Adrenal gland (tissue), 12 donors: ENCODE data around the gene PACSIN1. TPM values are rescaled to one million over a fixed set of nuclear protein-coding genes. Genes with fewer than 3 reads are reported as not detected.

Source experiments
- DNase-seq, 7 donors: peaks; one replicate each; pipeline ENCODE4 v3.0.0-alpha.2; 2019 to 2020
- H3K27ac ChIP-seq, 5 donors: fragments of 200-600 bp; sonication (generic) in 4 of 5; 1 replicate in 3 of 5; 2 replicates in 2 of 5; pipeline versions ENCODE4 v1.5.1 to v1.8.0; 2016 to 2020; ENCODE audit warnings: mild to moderate bottlenecking in 1 of 5
- H3K27me3 ChIP-seq: fragments of 200-600 bp; 2 replicates; pipeline ENCODE4 v1.8.0; 2021
- H3K36me3 ChIP-seq, 2 donors: fragments of 200-600 bp; replicated peaks in 1 of 2; 1 replicate in 1 of 2; 2 replicates in 1 of 2; pipeline versions ENCODE4 v1.5.1 to v1.8.0; 2018 to 2022
- H3K4me1 ChIP-seq, 2 donors: fragments of 200-600 bp; replicated peaks in 1 of 2; 1 replicate in 1 of 2; 2 replicates in 1 of 2; pipeline versions ENCODE4 v1.5.1 to v1.8.0; 2018 to 2021
- H3K4me3 ChIP-seq, 4 donors: fragments of 200-600 bp; sonication (generic) in 3 of 4; one replicate each; pipeline ENCODE4 v1.5.1; 2016 to 2018
- H3K9me3 ChIP-seq, 3 donors: fragments of 200-600 bp; sonication (generic) in 1 of 3; replicated peaks in 1 of 3; 1 replicate in 2 of 3; 2 replicates in 1 of 3; pipeline versions ENCODE4 v1.5.1 to v1.8.0; 2016 to 2021
- POLR2A ChIP-seq, 2 donors: fragments of 450-650 bp; IDR thresholded peaks; one replicate each; pipeline ENCODE4 v1.6.1; 2017; ENCODE audit warnings: antibody characterized with exemption in 2 of 2, mild to moderate bottlenecking in 2 of 2, moderate library complexity in 1 of 2
- WGBS, 4 donors: extraction: QIAGEN DNeasy Blood & Tissue Kit in 2 of 4; methylation state at CpG; one replicate each; pipeline versions ENCODE4 v1.1.5 to v1.1.7; 2013 to 2017; 5-methylcytosine and 5-hydroxymethylcytosine counted together
- intact Hi-C, 2 donors: fragments of 100-400 bp; cut with DNase I; formaldehyde crosslinking; loops; one replicate each; pipeline versions ENCODE4 v1.14.1 to v1.15.0; 2022 to 2023
- polyA plus RNA-seq, 3 donors: library from polyadenylated mRNA; stranded (reverse); fragments of 200-250 nt in 2 of 3; fragments of 350-450 nt in 1 of 3; fragmentation: Illumina TruSeq in 1 of 3; extraction: RNeasy Lipid Tissue Mini Kit (QIAGEN cat#74804) in 1 of 3; gene quantifications; one replicate each; pipeline ENCODE4 v1.2.3, GENCODE V29; 2013 to 2014
- total RNA-seq, 9 donors: library from RNA; depleted of rRNA in 4 of 9; stranded (reverse); fragments of >200 nt in 4 of 9; fragments of 120-200 nt in 1 of 9; fragmentation: NEBNext Ultra II Directional in 1 of 9; extraction: Animal tissue kit (Norgen Biotek cat#: 25700) in 1 of 9; gene quantifications; one replicate each; pipeline versions ENCODE4 v1.1.0 to v1.2.4, GENCODE V29; 2013 to 2023
- TF ChIP-seq, protein P1 (sequence below), 6 experiments: fragments of 450-650 bp in 4 of 6; fragments of 200-600 bp in 2 of 6; sonication (generic) in 1 of 6; IDR thresholded peaks; 1 replicate in 5 of 6; 2 replicates in 1 of 6; pipeline versions ENCODE4 v1.5.1 to v1.8.0; 2016 to 2021; ENCODE audit warnings: antibody characterized with exemption in 6 of 6, mild to moderate bottlenecking in 2 of 6, moderate library complexity in 1 of 6
- donor health status: healthy with polysubstance abuse.
- donor health status: Bipolar disorder and iron deficiency.
- donor health status: DM: yes; HTN: yes; CAD: no.
- donor health status: DM: no; HTN: no; CAD: no.
- donor health status: DM: no; HTN: no; CAD: no.
- donor health status: DM: yes; HTN: yes; CAD: no.

Gene PACSIN1
- total and polyA plus RNA-seq, 12 donors = 0.19 to 2.9 (median 0.73) TPM; not detected in 2

DNA sequence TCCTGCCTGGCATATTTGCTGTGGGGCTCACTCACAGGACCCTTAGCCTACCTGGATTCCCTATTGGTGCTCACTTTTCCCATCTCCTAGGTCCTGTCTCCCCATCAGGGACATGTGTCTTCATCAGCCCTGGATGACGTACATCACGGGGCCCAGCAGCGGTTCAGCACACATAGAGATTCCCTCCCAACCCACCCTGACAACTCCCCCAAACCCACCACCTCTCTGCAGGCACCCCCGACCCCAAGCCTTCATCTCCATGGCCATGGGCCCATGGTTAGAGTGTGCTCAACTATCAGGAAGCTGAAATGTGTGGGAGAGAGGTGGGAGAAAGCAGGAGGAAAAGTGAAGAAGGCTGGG is 115.7 kb downstream of the PACSIN1 start:
- DNase-seq = no peak

DNA sequence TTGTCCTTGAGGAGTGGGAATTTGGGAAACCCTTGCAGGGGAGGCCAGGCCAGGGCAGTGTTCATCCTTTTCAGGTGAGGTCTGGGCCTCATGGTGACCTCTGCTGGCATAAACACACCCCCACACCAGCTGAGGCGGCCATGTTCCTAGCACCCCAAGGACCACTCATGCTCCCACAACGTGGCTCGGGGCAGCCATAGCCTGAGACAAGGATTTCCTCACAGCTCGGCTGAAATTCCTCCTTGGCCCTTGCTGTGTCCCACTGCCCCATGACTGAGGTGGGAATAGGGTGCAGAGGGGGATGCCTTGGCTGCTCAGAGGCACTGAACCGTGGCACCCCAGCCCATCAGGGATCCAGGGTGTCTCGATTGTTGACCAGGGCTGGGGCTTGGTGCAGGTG is 117.6 kb downstream of the PACSIN1 start:
- TF ChIP-seq, protein P1, sequence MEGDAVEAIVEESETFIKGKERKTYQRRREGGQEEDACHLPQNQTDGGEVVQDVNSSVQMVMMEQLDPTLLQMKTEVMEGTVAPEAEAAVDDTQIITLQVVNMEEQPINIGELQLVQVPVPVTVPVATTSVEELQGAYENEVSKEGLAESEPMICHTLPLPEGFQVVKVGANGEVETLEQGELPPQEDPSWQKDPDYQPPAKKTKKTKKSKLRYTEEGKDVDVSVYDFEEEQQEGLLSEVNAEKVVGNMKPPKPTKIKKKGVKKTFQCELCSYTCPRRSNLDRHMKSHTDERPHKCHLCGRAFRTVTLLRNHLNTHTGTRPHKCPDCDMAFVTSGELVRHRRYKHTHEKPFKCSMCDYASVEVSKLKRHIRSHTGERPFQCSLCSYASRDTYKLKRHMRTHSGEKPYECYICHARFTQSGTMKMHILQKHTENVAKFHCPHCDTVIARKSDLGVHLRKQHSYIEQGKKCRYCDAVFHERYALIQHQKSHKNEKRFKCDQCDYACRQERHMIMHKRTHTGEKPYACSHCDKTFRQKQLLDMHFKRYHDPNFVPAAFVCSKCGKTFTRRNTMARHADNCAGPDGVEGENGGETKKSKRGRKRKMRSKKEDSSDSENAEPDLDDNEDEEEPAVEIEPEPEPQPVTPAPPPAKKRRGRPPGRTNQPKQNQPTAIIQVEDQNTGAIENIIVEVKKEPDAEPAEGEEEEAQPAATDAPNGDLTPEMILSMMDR (IDR thresholded peaks at IDR 0.05) = peak in 2 of 6 experiments; percentile 16 to 19
- TF ChIP-seq POLR2A (IDR thresholded peaks at IDR 0.05) = no peak
- Histone ChIP-seq H3K27me3 (no peaks in the 10 kb centered on the region), H3K36me3 (peaks cover 0 to 3% of the 10 kb centered on the region in 2 donors), H3K9me3 (no peaks in the 10 kb centered on the region), H3K4me1 (no peaks in the 10 kb centered on the region), H3K4me3 (no peak overlapping the region), H3K27ac (no peak overlapping the region)
- no peak for DNase-seq
- intact Hi-C loops = no loop called here
- WGBS, 4 donors = 87 to 97% (median 93%) methylated on average over 5 to 6 of the region's 6 CpGs

More for the DNA sequence above, 115.7 kb downstream of the PACSIN1 start:
- intact Hi-C loops = no loop called here
- Histone ChIP-seq H3K36me3 (no peaks in the 10 kb centered on the region), H3K27me3 (no peaks in the 10 kb centered on the region), H3K9me3 (no peaks in the 10 kb centered on the region), H3K4me1 (no peaks in the 10 kb centered on the region), H3K4me3 (no peak overlapping the region), H3K27ac (no peak overlapping the region)
- 89 to 97% (median 96%) methylated on average over 4 of the region's 4 CpGs for WGBS, 4 donors
- TF ChIP-seq POLR2A (IDR thresholded peaks at IDR 0.05) = no peak
- TF ChIP-seq, protein P1 (IDR thresholded peaks at IDR 0.05) = no peak

DNA sequence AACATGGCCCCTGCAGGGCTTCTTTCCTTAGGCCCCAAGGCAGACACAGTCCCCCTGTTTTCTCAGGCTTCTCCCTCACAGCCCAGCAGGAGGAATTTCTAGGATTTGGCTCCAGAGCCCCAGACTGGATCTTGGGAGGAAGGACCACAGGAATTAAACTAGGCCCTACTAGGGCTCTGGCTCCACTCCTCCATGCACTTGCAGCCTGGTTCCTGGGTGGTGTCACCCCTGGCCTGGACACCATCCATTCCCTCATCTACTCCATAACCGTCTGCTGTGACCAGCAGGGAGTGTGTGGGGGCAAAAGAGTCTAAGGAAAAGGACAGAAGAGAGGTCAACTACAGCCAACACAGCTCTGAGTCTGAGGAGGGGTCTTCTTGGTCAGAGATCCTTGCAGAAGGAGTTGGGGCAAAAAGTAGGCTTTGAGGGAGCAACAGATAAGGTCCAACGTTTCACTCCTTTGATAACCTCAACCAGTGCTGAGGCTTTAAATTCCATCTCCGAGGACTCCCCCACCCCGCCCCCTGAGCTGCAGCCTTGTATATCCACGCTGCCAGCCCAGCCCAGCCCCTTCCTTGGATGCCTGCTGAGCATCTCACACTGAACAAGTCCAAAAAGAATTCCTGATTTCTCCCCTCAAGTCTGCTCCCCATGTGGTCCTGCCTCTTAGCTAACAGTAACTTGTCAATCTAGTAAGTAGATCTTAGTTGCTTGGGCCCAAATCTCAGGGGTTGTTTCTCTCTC is 118.2 kb downstream of the PACSIN1 start:
- no peaks in the 10 kb centered on the region for H3K9me3 ChIP-seq
- H3K27ac ChIP-seq = no peak overlapping the region
- no peak for TF ChIP-seq POLR2A (IDR thresholded peaks at IDR 0.05)
- TF ChIP-seq, protein P1 (IDR thresholded peaks at IDR 0.05) = no peak
- WGBS, 4 donors = 79 to 87% (median 84%) methylated on average over 4 to 5 of the region's 5 CpGs
- no peaks in the 10 kb centered on the region for H3K4me1 ChIP-seq
- no peak for DNase-seq
- intact Hi-C loops = no loop called here
- no peak overlapping the region for H3K4me3 ChIP-seq
- H3K27me3 ChIP-seq = no peaks in the 10 kb centered on the region
- peaks cover 0 to 9% of the 10 kb centered on the region in 2 donors for H3K36me3 ChIP-seq

DNA sequence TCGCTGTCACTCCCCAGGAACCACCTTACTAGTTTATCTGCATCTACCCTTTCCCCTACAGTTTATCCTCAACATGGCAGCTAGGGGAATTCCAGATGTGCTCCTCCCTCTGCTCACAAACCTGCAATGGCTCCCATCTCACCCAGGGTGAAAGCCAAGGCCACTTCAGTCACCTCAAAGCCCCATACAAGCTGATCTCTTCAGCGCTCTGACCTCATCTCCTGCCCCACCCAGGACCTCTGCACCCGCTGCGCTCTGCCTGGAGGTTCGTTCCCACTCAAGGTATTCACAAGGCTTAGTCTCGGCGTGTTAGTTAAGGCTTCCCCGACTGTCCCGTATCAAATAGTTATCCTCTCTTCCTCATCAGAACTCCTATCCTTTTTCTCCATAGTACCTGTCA is 118.8 kb downstream of the PACSIN1 start:
- Histone ChIP-seq H3K27ac (no peak overlapping the region), H3K4me1 (no peaks in the 10 kb centered on the region), H3K9me3 (no peaks in the 10 kb centered on the region), H3K4me3 (no peak overlapping the region), H3K36me3 (peaks cover 0 to 10% of the 10 kb centered on the region in 2 donors), H3K27me3 (no peaks in the 10 kb centered on the region)
- WGBS, 4 donors = 89 to 97% (median 96%) methylated on average over 9 of the region's 9 CpGs
- TF ChIP-seq, protein P1 (IDR thresholded peaks at IDR 0.05) = no peak
- no peak for TF ChIP-seq POLR2A (IDR thresholded peaks at IDR 0.05)
- DNase-seq = no peak
- intact Hi-C loops = no loop called here

Other genes with a start within 250 kb of the PACSIN1 start
- gene HMGA1, start 229.2 kb upstream of the PACSIN1 start, total RNA-seq = 10 to 100 TPM in 6 of 9 donors, 1 to 10 TPM in 3; 3.6 to 27.0 (median 12.2) TPM
- gene HMGA1, start 229.2 kb upstream of the PACSIN1 start, polyA plus RNA-seq = 10 to 100 TPM in 1 of 3 donors, 1 to 10 TPM in 2; 6.6 to 13.3 (median 7.1) TPM
- gene SMIM29, start 217.1 kb upstream of the PACSIN1 start, total RNA-seq = 10 to 100 TPM; 21.4 to 53.7 (median 31.2) TPM
- 100 to 1,000 TPM in 2 of 3 donors, 1 to 10 TPM in 1; 9.7 to 122 (median 109) TPM for gene SMIM29, start 217.1 kb upstream of the PACSIN1 start, polyA plus RNA-seq
- gene NUDT3, start 73.4 kb upstream of the PACSIN1 start, total RNA-seq = 10 to 100 TPM; 34.3 to 56.3 (median 45.2) TPM
- 10 to 100 TPM; 18.2 to 24.2 (median 22.9) TPM for gene NUDT3, start 73.4 kb upstream of the PACSIN1 start, polyA plus RNA-seq
- gene RPS10, start 40.0 kb upstream of the PACSIN1 start, total RNA-seq = 1,000 to 10,000 TPM; 1,048 to 3,093 (median 2,202) TPM
- gene RPS10, start 40.0 kb upstream of the PACSIN1 start, polyA plus RNA-seq = 1,000 to 10,000 TPM in 2 of 3 donors, 100 to 1,000 TPM in 1; 937 to 2,565 (median 2,238) TPM
- under 1 TPM in 3 of 9 donors, not detected in 6; 0.06 to 0.14 (median 0.14) TPM for gene SPDEF, start 90.3 kb downstream of the PACSIN1 start, total RNA-seq
- under 1 TPM in 1 of 3 donors, not detected in 2; 0.13 TPM for gene SPDEF, start 90.3 kb downstream of the PACSIN1 start, polyA plus RNA-seq
- gene ILRUN, start 230.7 kb downstream of the PACSIN1 start, total RNA-seq = 10 to 100 TPM; 35.0 to 84.1 (median 70.9) TPM
- gene ILRUN, start 230.7 kb downstream of the PACSIN1 start, polyA plus RNA-seq = 10 to 100 TPM; 18.2 to 62.8 (median 30.7) TPM